DLD1 (cell line): ENCODE measurements around the gene RNF38.
"Not testable (repeated sequence)": the region's sequence is repeated elsewhere in the genome, so short reads cannot be mapped to it uniquely, and the experiment has no call there.

Source experiments
- in situ Hi-C: cut with HindIII; loops from 2 replicates; pipeline ENCODE4 v1.10.0; 2017; ENCODE audit warnings: low sequenced_read_pairs

Gene RNF38

DNA sequence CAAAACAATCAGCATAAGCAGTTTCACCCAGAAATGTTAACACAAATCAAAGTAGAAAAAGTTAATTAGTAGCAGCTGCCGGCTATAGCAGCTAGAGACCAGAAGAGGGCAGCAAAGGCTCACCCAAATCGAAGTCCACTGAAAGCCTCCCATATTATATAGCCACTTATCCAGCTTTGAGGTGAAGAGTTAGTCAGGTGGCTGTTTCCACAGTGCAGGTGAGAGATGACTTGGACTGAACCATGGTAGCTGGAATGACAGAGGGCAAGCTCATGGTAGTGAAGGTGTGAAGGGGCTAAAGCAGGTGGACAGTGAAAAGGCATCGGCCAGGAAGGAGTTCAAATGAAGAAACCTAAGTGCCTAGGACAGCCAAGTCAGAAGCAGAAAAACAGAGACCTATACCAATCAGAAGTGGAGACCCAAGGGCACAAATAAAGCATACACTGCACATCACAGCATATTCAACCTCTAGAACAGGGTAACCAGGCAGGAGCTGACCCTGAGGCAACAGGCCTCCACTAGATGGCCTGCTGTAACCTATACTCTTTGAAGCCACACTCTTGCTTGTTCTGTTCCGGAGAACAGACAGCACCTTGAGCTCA, 7.2 kb upstream of the RNF38 start:
- in situ Hi-C loops: no loop called here

DNA sequence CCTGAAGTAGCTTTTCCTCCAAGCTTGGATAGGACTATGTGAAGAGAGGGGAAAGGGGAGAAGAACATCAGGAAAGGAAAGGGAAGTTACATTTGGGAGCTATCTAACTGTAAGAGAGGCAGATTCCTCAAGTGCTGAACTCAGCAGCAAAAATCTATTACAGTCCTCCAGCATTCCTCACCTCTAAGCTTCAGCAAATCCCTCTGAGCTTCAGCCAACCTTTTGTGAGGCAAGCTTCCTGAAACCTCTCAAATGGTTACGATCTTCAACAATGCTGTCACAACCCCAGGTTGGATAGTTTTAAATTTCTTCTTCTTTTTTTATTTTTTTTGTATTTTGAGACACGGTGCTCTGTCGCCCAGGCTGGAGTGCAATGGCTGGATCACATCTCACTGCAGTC, 2.5 kb upstream of the RNF38 start:
- in situ Hi-C loops: no loop called here

DNA sequence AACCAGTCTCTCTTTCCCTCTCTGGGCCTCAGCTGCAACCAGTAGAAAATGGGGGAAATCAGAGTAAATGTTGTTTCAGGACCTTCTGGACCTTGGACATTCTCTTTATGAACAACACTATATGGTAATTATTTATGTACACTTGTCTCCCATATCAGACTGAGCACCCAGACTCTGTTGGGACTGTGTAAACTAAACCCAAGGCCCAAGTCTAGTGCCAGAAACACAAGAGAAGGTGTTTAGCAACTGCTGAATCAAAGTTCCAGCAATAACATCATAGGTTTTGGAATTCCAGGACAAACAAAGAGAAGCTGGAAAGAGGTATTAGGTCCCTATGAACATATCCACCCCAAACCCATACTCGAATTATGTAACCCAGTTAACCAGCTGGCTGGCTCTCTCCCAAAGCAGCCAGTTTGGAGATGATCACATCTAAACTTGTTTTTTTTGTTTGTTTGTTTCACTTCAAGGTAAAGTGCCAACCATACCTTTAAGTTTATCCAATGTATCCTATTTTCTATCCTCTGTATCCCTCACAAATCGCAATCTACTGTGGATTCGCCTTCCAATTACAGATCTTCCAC, 1.9 kb upstream of the RNF38 start:
- in situ Hi-C loops: no loop called here

DNA sequence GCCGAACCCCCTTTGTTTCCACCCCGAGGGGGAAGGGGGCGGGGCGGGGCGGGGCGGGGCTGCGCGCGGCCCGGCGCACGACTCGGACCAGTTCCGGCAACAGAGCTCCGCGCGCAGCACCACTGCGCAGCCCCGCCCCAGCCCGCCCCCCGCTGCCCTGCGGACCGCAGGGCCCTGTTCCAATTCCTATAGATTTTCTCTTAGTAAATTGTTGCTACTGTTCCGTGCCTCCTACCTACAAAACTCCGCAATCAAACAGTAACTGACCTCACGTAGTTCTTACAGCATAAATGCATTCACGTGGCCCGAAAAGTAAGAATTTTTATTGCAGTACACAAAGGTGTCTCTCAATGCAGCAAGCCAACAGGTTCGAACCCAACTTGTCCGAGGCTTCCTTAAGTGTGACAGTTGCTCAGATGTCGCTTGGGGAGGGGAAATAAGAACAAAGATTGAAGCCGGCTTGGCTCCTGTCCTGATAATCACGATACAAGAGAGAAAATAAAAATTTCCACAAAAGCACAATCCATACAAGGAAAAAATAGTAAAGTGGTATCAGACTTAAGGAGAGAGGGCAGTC, 1.2 kb upstream of the RNF38 start:
- in situ Hi-C loops: no loop called here

DNA sequence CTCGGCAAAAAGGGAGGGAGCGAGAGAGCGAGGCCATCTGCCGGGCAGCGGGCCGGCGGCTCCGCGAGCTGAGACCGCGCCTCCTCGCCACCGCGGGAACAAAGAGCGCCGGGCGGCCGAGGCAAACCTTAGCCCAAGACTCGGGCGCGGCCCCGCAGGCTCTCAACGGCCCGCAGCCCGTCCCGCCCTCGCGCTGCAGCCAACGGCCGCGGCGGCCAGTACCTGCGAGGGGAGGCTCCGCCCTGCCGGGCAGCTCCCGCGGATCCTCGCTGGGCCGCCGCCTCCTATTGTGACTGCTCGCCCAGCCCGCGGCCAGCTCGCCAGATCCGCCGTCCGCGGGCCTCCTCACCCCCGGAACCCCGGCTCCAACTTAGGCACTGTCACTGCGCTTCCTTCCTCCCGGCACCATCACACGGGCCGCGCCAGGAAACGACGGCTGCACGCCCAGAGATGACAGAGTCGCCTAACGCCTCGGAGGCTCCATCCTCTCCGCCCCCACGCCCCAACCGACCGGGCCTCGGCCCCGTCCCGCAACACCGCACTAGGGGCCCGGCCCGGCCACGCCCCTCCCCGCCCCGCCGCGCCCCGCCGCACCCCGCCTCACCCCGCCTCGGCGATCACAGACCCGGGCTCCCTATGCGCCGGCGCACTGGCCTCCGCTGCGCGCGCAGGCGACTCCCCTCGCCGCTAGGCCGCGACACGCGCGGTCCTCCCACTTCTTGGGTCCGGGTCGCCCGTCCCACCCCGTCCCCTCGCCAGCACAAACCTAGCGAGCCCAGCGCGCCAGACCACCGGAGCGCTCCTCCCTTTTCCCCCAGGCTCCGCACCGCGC, 479 bp upstream of the RNF38 start:
- in situ Hi-C loops: no loop called here

DNA sequence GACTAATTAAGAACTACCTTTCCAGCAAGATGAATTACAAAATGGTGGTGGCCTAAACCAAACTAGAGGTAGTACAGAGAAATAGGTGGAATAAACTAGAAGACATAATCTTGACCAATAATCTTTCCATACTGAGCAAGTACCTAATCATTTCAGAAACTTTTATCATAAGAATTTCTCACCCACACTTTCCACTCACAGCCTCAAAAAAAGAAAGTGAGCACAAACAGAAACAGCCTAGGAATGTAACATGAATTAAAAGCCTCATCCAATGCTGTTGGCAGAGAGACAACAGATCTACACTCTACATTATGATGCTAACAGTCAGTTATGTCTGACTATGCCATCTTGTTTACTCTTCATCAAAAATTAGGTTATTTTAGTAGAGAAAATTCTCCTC, 1.3 kb downstream of the RNF38 start:
- in situ Hi-C loops: no loop called here

DNA sequence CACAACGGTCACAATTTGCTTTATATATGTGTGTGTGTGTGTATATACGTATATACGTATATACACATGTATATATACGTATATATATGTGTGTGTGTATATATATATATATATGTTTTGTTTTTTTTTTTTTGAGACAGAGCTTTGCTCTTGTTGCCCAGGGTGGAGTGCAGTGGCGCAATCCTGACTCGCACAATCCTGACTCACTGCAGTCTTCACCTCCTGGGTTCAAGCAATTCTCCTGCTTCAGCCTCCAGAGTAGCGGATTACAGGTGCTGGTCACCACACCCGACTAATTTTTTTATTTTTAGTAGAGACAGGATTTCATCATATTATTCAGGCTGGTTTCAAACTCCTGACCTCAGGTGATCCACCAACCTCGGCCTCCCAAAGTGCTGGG, 3.1 kb downstream of the RNF38 start:
- in situ Hi-C loops: no loop called here

DNA sequence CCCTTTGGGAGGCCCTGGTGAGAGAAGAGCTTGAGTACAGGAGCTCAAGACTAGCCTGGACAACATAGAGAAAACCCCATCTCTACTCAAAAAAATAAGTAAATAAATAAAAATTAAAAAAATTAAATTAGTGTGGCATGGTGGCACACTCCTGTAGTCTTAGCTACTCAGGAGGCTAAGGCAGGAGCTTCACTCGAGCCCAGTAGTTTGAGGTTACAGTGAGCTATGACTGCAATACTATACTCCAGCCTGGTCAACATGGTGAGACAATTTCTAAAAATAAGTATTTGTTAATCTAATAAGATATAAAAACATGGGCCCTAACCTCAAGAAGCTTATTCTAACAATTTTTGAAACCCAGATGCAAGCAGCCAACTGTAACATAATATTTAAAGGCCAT, 7.6 kb downstream of the RNF38 start:
- in situ Hi-C loops: no loop called here

DNA sequence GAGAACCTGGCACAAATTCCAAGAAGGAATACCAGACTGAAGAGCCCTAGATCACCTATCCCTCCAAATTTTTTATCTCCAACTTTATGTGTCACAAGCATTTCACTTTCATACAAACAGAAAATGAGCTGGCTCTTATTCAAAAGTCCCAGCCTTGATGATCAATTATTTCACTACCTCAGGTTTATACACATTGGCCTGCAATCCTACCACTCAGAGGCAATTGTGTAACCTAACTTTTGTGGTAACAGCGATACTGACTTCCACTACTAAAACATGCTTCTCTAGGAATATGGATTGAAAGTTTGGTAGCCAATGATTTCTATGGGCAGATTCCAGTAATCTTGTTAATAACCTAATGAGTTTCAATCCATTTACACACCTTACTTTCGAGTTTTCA, 10.5 kb downstream of the RNF38 start:
- in situ Hi-C loops: no loop called here

DNA sequence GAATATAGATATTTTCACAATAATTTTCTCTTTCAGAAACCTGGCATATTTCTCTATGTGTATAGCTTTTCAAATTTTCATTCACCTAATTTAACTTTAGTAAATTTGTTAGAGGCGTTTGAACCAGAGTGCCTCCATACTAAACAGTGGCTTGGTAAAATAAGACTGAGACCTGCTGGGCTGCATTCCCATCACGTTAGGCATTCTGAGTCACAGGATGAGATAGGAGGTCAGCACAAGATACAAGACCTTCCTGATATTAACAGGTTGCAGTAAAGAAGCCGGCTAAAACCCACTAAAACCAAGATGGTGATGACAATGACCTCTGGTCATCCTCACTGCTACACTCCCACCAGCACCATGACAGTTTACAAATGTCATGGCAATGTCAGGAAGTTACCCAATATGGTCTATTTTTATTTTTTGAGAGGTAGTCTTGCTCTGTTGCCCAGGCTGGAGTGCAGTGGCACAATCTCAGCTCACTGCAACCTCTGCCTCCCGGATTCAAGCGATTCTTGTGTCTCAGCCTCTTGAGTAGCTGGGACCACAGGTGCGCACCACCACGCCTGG, 13.6 kb downstream of the RNF38 start:
- in situ Hi-C loops: not testable (repeated sequence)

DNA sequence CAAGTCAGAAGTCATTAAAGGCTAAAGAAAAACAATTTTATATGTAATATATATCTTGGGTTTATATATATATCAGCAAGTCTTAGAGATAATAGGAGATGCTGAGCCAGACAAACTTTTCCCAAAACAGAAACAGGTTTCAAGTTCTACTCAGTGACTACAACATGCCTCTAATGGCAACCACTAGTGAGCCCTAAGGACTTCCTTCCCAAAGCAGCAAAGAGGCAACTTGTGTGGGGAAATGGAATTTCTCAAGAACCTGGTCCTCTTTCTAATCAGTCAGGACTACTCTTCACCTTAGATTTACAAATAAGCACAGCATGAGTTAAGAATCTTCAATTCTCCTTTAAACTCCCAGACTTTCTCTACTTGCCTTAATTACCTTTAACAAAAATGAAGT, 17.6 kb downstream of the RNF38 start:
- in situ Hi-C loops: no loop called here

DNA sequence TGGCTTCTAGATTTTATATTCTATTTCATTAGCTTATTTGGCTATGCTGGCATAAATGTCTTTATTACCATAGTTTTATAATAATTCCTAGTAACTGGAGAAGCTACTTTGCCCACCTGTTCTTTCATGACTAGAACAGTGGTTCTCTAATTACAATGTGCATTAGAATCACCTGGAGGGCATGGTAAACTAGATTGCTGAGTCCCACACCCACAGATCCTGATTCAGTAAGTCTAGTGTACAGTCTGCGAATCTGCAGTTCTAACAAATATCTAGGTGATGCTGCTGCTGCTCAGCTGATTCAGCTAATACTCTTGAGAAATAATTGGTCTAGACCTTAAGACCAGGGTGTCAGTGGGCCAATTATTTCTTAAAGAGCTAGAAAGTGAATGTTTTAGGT, 35.5 kb downstream of the RNF38 start:
- in situ Hi-C loops: no loop called here

DNA sequence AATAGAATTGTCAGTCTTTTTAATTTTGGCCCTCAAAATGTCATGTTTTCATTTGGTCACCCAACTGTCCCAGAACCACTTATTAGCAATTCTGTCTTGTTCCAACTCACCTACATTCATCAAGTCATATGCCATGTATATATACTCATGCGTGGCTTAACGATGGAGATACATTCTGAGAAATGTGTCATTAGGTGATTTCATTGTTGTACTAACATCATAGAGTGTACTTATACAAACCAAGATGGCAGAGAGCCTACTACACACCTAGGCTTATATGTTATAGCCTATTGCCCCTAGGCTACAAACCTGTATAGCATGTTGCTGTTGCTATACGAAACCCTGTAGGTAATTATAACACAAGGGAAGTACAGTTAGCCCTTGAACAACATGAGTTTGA, 36.6 kb downstream of the RNF38 start:
- in situ Hi-C loops: no loop called here

DNA sequence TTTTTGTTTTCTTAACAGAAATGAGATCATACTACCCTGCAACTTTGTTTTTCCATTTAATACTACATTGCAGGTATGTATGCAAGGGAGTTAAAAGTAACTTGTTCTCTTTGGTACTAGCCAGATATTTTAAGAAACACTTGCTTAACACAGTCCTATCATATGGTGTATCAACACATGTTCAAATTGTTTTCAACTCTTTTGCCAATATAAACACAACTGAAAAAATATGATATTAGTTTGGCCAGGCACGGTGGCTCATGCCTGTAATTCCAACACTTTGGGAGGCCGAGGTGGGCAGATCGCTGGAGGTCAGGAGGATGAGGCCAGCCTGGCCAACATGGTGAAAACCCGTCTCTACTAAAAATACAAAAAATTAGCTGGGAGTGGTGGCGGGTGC, 41.6 kb downstream of the RNF38 start:
- in situ Hi-C loops: no loop called here

DNA sequence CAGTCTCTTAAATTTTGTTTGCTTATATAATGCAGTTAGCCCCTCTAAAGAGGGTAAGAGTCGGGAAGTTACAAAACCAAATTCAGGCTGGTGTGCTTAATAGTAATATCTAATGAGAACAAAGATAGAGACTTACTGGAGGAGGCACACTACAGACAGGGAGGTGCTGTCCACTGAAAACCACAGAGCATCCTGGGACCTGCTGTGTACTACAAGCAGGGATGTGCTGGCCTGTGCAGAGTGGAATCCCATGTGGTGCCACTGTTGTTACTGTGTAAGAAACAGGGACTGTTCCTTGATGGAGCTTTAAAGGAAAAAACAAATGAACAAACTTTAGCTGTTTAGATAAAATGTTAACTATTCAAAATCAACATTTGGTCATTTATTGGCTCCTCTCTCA, 42.4 kb downstream of the RNF38 start:
- in situ Hi-C loops: no loop called here

DNA sequence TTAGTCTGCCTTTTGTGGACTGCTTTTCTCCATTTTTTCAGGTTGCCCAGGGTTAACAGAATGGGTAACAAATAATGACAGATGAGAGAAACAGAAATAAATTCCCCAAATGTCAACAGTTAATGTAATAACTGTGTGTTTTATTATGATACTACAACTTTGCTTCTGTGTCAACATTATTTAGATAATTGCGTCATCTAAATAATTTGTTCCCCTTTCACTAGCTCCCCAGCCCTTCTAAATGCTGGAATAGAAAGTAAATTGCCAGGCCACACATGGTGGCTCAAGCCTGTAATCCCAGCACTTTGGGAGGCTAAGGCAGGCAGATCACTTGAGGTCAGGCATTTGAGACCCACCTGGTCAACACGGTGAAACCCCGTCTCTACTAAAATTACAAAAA, 53.5 kb downstream of the RNF38 start:
- in situ Hi-C loops: loop anchor here (10.0 kb wide), 1 partner anchor 242 kb away; no protein-coding TSS in a partner anchor

DNA sequence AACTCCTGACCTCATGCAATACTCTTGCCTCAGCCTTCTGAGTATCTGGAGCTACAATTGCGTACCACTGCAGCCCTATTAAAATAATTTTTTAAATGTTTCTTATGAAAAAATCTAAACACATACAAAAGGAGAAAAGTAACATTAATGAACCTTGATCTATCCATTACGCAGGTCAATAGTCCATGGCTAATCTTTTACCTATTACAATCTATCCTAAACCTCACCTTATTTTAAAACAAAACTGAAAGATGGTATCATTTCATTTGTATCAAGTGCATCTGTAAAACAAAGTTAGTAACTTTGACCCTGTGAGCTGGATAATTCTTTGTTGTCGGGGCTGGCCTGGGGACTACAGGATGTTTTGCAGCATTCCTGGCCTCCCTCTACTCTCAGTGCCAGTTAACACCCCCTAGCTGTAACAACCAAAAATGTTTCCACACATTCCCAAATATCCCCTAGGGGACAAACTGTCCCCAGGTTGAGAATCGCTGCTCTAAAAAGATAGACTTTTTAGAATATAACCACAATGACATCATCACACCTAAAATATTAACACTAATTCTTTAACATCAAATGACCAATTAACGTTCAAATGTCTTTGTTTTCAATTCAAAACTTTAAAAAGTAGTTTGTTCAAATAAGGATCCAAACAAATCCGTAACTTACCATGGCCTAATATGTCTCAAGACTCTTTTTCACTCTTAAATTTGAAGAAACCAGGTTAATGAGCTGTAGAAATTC, 54.8 kb downstream of the RNF38 start:
- in situ Hi-C loops: loop anchor here (10.0 kb wide), 1 partner anchor 240 kb away; no protein-coding TSS in a partner anchor

DNA sequence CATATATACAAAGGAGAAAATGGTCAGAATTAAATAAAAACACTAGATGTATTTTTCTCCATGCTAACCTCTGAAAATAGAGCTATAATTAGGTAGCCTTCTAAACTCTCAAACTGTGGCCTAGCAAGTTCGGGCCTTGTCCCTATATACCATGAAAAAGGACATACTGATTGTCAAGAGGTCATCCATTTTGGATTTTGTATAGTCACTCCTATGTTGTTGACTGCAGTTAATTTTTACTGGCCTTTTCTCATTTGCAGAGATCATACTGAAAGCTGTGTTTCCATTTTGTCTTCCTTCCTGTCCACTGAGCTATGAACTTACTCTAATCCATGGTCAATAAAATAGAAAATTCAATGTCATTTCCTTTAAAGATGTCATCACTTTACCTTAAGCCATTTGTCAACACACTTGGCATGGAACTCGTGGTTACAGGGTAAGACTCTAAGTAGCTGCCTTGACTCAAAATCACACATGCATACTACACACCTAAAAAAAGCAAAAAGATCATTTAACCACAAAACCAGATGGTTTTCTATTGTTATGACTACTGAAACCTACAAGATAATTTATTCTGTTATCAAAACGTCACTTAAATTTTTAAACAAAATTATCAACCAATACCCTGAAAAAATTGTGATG, 58.0 kb downstream of the RNF38 start:
- in situ Hi-C loops: loop anchor here (10.0 kb wide), 1 partner anchor 237 kb away; no protein-coding TSS in a partner anchor

DNA sequence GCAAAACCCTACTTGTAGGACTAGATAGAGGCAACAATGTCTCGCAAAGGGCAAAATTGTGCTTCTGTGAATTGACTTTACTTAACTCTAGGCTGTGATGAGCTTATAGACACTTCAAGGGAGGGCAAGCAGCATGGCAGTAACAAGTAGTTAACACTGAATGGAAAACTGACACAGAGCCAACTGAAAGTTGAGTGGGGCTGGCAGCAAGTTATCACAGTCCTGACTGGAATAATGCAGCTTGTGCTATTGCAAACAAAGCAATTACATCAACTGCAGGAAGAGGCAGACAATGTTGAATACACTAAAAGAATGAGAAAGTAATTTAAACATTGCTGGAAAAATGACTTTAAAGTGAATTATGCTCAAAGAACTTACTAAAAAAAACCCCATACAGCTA, 62.2 kb downstream of the RNF38 start:
- in situ Hi-C loops: no loop called here

DNA sequence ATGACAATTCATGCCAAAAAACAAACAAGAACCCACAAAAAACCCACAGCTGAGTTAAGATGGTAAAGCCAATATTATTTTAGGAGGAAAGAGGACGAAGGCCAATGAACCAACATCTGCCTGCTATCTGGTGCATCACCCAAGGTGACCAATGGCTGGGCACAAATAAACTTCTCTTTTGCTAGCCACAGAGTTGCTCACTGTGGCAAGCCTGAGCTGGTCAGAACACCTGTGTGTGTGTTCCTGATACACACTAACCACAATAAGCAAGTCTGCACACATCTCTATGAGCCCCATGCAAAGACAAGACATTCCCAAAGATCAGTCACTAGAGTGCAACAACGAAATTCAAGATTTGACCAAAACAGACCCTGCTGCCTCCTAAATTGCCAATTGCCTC, 63.1 kb downstream of the RNF38 start:
- in situ Hi-C loops: no loop called here
